Mammary epithelial cell (primary cell): ENCODE measurements around the gene TBC1D8B.
"Not testable (repeated sequence)": the region's sequence is repeated elsewhere in the genome, so short reads cannot be mapped to it uniquely, and the experiment has no call there.

Experiments
- CTCF ChIP-seq, 2 donors: IDR thresholded peaks in 1 of 2; conservative IDR thresholded peaks in 1 of 2; 2 replicates each; pipeline ENCODE4 v1.5.1; 2011 to 2012; ENCODE audit warnings: inconsistent platforms in 2 of 2, low read length in 2 of 2, mild to moderate bottlenecking in 2 of 2, control low read depth in 1 of 2, low read depth in 1 of 2; ENCODE audit not compliant: insufficient read depth in 1 of 2; ENCODE audit errors: extremely low read depth in 1 of 2
- EZH2 ChIP-seq: IDR thresholded peaks from 2 replicates; pipeline ENCODE4 v1.6.1; 2012; ENCODE audit warnings: low read length, inconsistent platforms, borderline replicate concordance

- not testable (repeated sequence) for TF ChIP-seq EZH2; CTCF (conservative IDR thresholded peaks at IDR 0.05 in 1 of 2, IDR thresholded peaks at IDR 0.05 in 1 of 2; ENCODE audit: extremely low read depth in 1 of 2, insufficient read depth in 1 of 2, low read depth in 1 of 2, low read length in 2 of 2)
Measured at GRCh38 chrX:106872796-106873195, 70.3 kb downstream of the TBC1D8B start.
